ENCODE results near the gene CYB5B.

Gene CYB5B

GRCh38 chr16:69410219-69410990 is 14.0 kb upstream of the CYB5B start:
- Histone ChIP-seq H3K9me3 (no peaks in the 10 kb centered on the region), H3K36me3 (no peaks in the 10 kb centered on the region), H3K4me1 (peaks cover 0 to 12% (median 5%) of the 10 kb centered on the region in 4 donors), H3K27ac (no peak overlapping the region), H3K27me3 (no peaks in the 10 kb centered on the region), H3K4me3 (no peak overlapping the region)
- no peak for TF ChIP-seq CTCF (IDR thresholded peaks at IDR 0.05)
- no peak for DNase-seq
- intact Hi-C loops (cut with DNase I; ENCODE audit: low total_unique reads), result no loop called here

- DNase-seq, result no peak
- intact Hi-C loops (cut with DNase I; ENCODE audit: low total_unique reads), result no loop called here
These were observed 13.1 kb upstream of the CYB5B start for GRCh38 chr16:69411064-69411985.

GRCh38 chr16:69412287-69412686 is 12.1 kb upstream of the CYB5B start:
- no peak overlapping the region for H3K4me3 ChIP-seq
- no peak overlapping the region for H3K27ac ChIP-seq
- no peak for DNase-seq
- intact Hi-C loops (cut with DNase I; ENCODE audit: low total_unique reads), result no loop called here
- H3K27me3 ChIP-seq, result no peaks in the 10 kb centered on the region
- no peak for TF ChIP-seq CTCF (IDR thresholded peaks at IDR 0.05)
- H3K9me3 ChIP-seq, result no peaks in the 10 kb centered on the region
- no peaks in the 10 kb centered on the region for H3K36me3 ChIP-seq
- peaks cover 0 to 10% (median 3%) of the 10 kb centered on the region in 4 donors for H3K4me1 ChIP-seq

More at GRCh38 chr16:69411064-69411985, 13.1 kb upstream of the CYB5B start:
- Histone ChIP-seq H3K9me3 (no peaks in the 10 kb centered on the region), H3K4me3 (no peak overlapping the region), H3K27me3 (no peaks in the 10 kb centered on the region), H3K36me3 (no peaks in the 10 kb centered on the region), H3K4me1 (peaks cover 0 to 10% (median 3%) of the 10 kb centered on the region in 4 donors), H3K27ac (no peak overlapping the region)
- TF ChIP-seq CTCF (IDR thresholded peaks at IDR 0.05), result no peak

- Histone ChIP-seq H3K27ac (no peak overlapping the region), H3K9me3 (no peaks in the 10 kb centered on the region), H3K36me3 (no peaks in the 10 kb centered on the region), H3K4me1 (peaks cover 0 to 10% (median 5%) of the 10 kb centered on the region in 4 donors), H3K27me3 (no peaks in the 10 kb centered on the region), H3K4me3 (no peak overlapping the region)
- no peak for TF ChIP-seq CTCF (IDR thresholded peaks at IDR 0.05)
- DNase-seq, result no peak
- intact Hi-C loops (cut with DNase I; ENCODE audit: low total_unique reads), result no loop called here
These were observed 11.3 kb upstream of the CYB5B start for GRCh38 chr16:69413045-69413664.

- intact Hi-C loops (cut with DNase I; ENCODE audit: low total_unique reads), result no loop called here
- Histone ChIP-seq H3K36me3 (no peaks in the 10 kb centered on the region), H3K27ac (no peak overlapping the region), H3K4me3 (no peak overlapping the region), H3K27me3 (no peaks in the 10 kb centered on the region), H3K9me3 (no peaks in the 10 kb centered on the region), H3K4me1 (peaks cover 0 to 3% (median 0%) of the 10 kb centered on the region in 4 donors)
- DNase-seq, result no peak
- TF ChIP-seq CTCF (IDR thresholded peaks at IDR 0.05), result no peak
These were observed 6.8 kb upstream of the CYB5B start for GRCh38 chr16:69417520-69418199.
